Kidney epithelial cell (primary cell): Measurements from ENCODE around the gene LRCOL1. TPM values are rescaled to one million over a fixed set of nuclear protein-coding genes. Genes with fewer than 3 reads are reported as not detected.

Experiments
- DNase-seq: peaks from one replicate; pipeline ENCODE4 v3.0.0-alpha.2; 2010; ENCODE audit warnings: low read depth
- H3K27me3 ChIP-seq: 2 replicates; pipeline ENCODE4 v1.6.0; 2011; ENCODE audit warnings: low read length; ENCODE audit not compliant: control insufficient read depth, insufficient read depth
- H3K36me3 ChIP-seq: 2 replicates; pipeline ENCODE4 v1.5.1; 2011; ENCODE audit warnings: low read length; ENCODE audit not compliant: control insufficient read depth, insufficient read depth
- H3K4me3 ChIP-seq: 2 replicates; pipeline ENCODE4 v1.5.1; 2011; ENCODE audit warnings: low read depth, mild to moderate bottlenecking, control low read depth, low read length
- CTCF ChIP-seq: IDR thresholded peaks from 2 replicates; pipeline ENCODE4 v1.5.1; 2011; ENCODE audit warnings: mild to moderate bottlenecking, moderate library complexity, low read length, control low read depth, inconsistent platforms; ENCODE audit not compliant: insufficient read depth, poor library complexity, severe bottlenecking
- total RNA-seq: library from RNA; depleted of rRNA; stranded (reverse); fragments of >200 nt; gene quantifications from 2 replicates; pipeline ENCODE4 v1.2.3, GENCODE V29; 2015

The LRCOL1 gene
- total RNA-seq, 1 donor from 2014 or later = not detected

DNA sequence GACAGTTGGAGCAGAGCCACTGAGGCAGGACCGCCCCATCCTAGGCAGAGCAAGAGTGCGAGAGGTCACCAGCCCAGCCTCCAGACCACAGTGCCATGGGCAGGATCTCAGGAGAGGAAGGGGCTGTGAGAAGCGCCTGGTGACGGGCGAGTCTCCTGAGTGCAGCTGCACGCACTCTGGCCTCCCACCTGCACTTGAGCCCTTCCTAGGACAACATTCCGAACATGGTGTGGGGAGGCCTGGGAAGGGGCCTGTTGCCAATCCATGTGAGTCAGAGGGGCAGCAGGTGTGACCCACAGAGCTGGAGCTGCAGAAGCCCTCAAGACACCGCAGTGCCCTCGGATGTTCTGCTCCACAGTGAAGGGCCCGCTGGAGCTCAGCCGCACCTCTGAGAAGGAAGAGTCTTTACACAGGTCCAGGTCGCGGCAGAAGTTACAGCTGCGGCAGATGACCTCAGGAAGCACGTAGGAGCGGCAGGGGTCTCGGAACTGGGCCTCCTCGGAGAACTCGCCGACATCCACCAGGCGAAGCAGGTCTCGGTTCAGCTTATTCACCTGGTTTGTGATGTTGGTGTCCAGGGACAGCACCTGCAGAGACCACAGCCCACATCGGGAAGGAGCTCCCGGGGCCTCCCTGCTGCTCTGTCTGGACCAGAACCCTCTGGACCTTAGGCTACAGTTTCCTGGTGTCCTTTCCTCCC, 15.5 kb upstream of the LRCOL1 start:
- no peak for TF ChIP-seq CTCF
- no peak for DNase-seq
- peaks cover 3% of the 10 kb centered on the region for H3K27me3 ChIP-seq

GRCh38 chr12:132624910-132625630, 14.7 kb upstream of the LRCOL1 start:
- no peak for DNase-seq
- TF ChIP-seq CTCF = no peak
- H3K36me3 ChIP-seq = no peaks in the 10 kb centered on the region

More for the DNA sequence above, 15.5 kb upstream of the LRCOL1 start:
- no peak overlapping the region for H3K4me3 ChIP-seq
- no peaks in the 10 kb centered on the region for H3K36me3 ChIP-seq

DNA sequence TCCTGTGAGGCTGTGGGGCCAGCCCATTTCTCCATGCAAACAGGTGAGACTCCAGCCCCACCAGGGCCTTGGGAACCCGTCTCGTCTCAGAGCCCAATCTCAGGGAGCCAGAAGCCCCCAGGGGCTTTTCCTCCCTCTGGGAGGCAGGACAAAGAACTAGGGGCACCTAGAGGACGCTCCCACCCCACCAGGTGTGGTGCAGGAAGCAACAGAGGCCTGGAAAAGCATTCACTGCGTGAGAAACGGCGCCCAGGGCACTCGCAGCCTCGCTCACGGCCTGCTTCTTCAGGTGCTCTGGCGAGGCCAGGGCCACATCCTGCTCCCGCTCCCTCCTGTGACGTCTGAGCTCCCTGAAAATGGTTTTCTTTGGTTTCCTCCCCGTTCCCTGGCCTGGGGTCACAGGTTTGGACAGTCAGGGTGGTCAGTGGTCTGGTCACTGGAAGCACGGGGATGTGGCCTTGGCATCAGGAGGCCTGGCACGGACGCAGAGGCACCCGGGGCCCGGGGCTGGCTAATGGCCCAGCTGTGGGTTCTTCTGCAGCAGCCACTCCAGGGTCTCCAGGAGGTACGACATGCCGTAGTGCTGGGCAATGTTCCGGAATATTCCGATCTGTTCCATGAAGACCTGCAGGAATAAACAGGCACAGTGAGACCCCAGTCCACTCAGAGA, 13.9 kb upstream of the LRCOL1 start:
- H3K36me3 ChIP-seq = no peaks in the 10 kb centered on the region
- peaks cover 19% of the 10 kb centered on the region for H3K27me3 ChIP-seq
- H3K4me3 ChIP-seq = no peak overlapping the region
- TF ChIP-seq CTCF = no peak
- no peak for DNase-seq

More at GRCh38 chr12:132624910-132625630, 14.7 kb upstream of the LRCOL1 start:
- Histone ChIP-seq H3K27me3 (peaks cover 11% of the 10 kb centered on the region), H3K4me3 (no peak overlapping the region)

DNA sequence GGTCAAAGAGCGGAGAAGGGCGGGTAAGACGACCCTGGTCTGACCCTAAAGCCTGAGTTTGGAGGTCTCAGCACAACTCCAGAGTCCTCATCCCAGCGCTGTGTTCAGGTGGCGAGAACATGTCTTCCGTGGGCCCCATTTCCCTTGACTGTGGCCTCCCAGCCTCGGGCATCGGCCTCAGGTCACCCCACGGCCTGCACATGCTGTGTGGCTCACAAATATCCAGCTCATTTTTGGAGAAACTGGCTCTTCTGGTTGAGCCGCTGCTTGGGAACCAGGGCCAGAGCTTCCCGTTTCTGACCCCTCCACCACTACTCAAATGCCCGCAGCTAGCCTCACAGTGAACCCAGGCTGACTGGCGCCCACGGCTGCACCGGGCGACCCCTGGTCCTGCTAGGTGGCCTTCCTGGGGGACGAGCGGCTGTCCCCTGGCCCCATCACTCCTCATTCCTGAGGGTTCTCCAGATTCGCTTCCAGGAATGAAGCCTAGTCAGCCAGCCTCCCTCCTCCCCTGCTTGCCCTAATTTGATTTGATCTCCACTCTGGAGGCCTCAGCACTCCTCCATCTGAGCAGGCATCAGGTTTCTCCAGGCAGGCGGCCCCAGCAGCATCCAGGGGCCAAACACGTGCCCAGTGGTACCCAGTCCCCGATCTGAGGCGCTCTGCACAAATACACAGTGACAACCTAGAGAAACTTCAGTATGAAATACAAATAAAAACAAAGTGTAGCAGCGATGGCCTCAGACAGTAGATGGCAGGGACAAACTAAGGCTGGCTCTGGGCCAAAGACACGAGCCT, 12.9 kb upstream of the LRCOL1 start:
- no peak overlapping the region for H3K4me3 ChIP-seq
- no peaks in the 10 kb centered on the region for H3K36me3 ChIP-seq
- H3K27me3 ChIP-seq = peaks cover 24% of the 10 kb centered on the region
- DNase-seq = no peak
- no peak for TF ChIP-seq CTCF

DNA sequence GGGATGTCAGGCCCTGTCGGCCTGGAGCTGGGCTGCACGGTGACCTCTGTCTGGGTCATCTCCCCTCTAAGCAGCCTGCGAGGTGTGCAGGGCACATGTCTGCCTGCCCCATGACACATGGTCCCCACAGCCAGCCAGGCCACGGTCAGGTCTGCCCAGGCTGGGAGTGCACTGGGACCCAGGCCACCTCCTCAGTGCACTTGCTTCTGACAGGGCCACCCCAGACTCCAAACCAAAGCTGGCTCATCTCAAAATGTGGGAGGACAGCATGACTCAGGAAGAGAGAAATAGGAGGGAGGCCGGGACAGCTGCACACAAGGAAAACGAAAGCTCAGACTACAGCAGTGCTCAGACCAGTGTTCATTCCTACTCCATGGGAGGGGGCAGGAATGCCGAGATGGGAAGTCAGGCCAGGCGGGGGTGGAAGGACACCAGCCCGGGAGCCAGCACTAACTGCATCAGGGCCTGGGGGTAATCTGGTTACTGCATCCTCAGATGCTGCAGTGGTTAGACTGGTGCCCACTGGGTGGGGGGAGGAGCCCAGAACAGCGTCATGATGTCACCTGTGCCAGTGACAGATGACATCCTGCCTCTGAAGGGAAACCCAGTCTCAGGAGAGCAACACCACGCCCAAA, 12.2 kb upstream of the LRCOL1 start:
- Histone ChIP-seq H3K4me3 (no peak overlapping the region), H3K27me3 (peaks cover 31% of the 10 kb centered on the region), H3K36me3 (no peaks in the 10 kb centered on the region)
- DNase-seq = no peak
- TF ChIP-seq CTCF = no peak
